Sigmoid colon (tissue), 4 donors: ENCODE results near the gene ADCY2.
A peak's percentile ranks its signal among the peaks of the same experiment; 100 is the strongest.

Source experiments
- POLR2A ChIP-seq, 2 donors: fragments of 450-650 bp; IDR thresholded peaks; one replicate each; pipeline ENCODE4 v1.6.1; 2016; ENCODE audit warnings: antibody characterized with exemption in 2 of 2, mild to moderate bottlenecking in 2 of 2, moderate library complexity in 2 of 2
- POLR2AphosphoS5 ChIP-seq, 4 donors: sonication (generic); formaldehyde crosslinking; IDR thresholded peaks; one replicate each; pipeline ENCODE4 v1.6.1; 2017; ENCODE audit warnings: antibody characterized with exemption in 4 of 4
- TF ChIP-seq, protein P1 (sequence below), 4 experiments: fragments of 450-650 bp in 3 of 4; fragments of 200-600 bp in 1 of 4; IDR thresholded peaks; one replicate each; pipeline ENCODE4 v1.5.1; 2016 to 2019; ENCODE audit warnings: antibody characterized with exemption in 4 of 4, mild to moderate bottlenecking in 3 of 4, moderate library complexity in 2 of 4

DNA sequence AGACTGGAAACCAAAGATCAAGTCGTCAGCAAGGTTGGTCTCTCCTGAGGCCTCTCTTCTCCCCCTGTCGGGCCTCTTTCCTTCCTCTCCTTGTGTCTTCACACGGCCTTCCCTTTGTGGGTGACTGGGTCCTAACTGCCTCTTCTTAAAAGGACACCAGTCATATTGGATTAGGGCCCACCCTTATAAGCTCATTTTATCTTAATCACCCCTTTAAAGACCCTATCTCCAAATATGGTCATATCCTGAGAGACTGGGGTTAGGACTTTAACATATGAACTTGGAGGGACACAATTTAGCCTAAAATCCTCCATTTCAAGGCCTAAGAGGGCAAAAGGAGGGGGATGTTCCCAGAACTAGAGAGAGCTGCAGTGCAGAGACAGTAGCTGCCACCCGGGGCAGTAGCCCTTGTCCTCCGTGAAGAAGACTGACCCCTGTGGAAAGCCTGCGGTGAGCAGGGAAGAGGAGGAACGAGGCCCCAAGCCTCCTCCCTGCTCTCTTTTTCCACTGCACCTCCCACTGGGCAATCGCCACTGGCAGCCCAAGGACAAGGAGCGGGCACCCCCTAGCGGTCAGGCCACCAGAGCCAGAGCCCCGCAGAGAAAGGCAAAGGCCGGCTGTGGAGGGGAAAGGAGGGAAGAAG, 420.1 kb downstream of the ADCY2 start:
- TF ChIP-seq POLR2AphosphoS5 (IDR thresholded peaks at IDR 0.05) (no peak), POLR2A (IDR thresholded peaks at IDR 0.05) (no peak)
- TF ChIP-seq, protein P1, sequence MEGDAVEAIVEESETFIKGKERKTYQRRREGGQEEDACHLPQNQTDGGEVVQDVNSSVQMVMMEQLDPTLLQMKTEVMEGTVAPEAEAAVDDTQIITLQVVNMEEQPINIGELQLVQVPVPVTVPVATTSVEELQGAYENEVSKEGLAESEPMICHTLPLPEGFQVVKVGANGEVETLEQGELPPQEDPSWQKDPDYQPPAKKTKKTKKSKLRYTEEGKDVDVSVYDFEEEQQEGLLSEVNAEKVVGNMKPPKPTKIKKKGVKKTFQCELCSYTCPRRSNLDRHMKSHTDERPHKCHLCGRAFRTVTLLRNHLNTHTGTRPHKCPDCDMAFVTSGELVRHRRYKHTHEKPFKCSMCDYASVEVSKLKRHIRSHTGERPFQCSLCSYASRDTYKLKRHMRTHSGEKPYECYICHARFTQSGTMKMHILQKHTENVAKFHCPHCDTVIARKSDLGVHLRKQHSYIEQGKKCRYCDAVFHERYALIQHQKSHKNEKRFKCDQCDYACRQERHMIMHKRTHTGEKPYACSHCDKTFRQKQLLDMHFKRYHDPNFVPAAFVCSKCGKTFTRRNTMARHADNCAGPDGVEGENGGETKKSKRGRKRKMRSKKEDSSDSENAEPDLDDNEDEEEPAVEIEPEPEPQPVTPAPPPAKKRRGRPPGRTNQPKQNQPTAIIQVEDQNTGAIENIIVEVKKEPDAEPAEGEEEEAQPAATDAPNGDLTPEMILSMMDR (IDR thresholded peaks at IDR 0.05), result peak; percentile 17 to 77 (median 65)
